SH-SY5Y (cell line): ENCODE measurements around the gene FAM241A.

ENCODE experiments used
- GATA2 ChIP-seq: IDR thresholded peaks from 2 replicates; pipeline ENCODE4 v1.6.1; 2011; ENCODE audit warnings: mild to moderate bottlenecking, low read depth, low read length
- GATA3 ChIP-seq: IDR thresholded peaks from 2 replicates; pipeline ENCODE4 v1.6.1; 2011; ENCODE audit warnings: low read depth, mild to moderate bottlenecking, low read length, moderate library complexity

DNA sequence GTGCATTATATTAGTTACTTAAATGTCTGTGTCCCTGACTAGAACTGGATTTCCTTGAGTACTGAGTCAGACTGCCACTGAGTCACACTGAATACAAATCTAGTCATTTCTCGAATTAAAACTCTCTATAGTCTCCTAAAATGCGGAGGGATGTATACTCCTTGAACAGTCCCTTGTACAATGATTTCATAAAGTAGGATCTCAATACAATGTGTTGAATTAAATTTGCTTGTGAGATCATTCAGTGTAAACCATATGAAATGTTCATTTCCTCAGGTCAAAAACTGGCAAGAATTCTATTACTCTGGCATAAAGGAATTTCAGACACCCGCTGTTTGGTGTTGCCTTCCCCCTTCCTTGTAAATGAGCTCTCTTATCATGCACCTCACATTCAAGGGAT lies 17.5 kb upstream of the FAM241A start:
- TF ChIP-seq GATA2 (no peak), GATA3 (no peak)
